Measurements from ENCODE around the gene MLXIP. TPM values are rescaled to one million over a fixed set of nuclear protein-coding genes. Genes with fewer than 3 reads are reported as not detected.

The MLXIP gene
- total and polyA plus RNA-seq, 2 of the 8 experiments (the other 6 are each of a cell fraction or from before 2014, with no cell fraction given), result 5.5 to 40.5 TPM

GRCh38 chr12:122194804-122195203 lies 116.2 kb downstream of the MLXIP start (continued):
- TF ChIP-seq CHD7 (IDR thresholded peaks at IDR 0.05; ENCODE audit: insufficient replicate concordance, low read length), result no peak
- TF ChIP-seq SP2 (IDR thresholded peaks at IDR 0.05; ENCODE audit: low read length), result no peak
- TF ChIP-seq TBP (IDR thresholded peaks at IDR 0.05; ENCODE audit: low read depth, low read length), result no peak
- TF ChIP-seq SIX5 (IDR thresholded peaks at IDR 0.05; ENCODE audit: low read depth, low read length), result no peak
- no peak for TF ChIP-seq TAF1 (IDR thresholded peaks at IDR 0.05; ENCODE audit: low read depth, low read length)
- no peak for TF ChIP-seq RBBP5 (IDR thresholded peaks at IDR 0.05; ENCODE audit: borderline replicate concordance, low read depth, low read length)
- no peak for TF ChIP-seq SAP30 (IDR thresholded peaks at IDR 0.05; ENCODE audit: insufficient read depth, insufficient replicate concordance, low read length)
- TF ChIP-seq CTCF (IDR thresholded peaks at IDR 0.05; ENCODE audit: control extremely low read depth in 1 of 3, insufficient read depth in 1 of 3, low read depth in 1 of 3, low read length in 3 of 3), result no peak
- TF ChIP-seq CBX5 (IDR thresholded peaks at IDR 0.05; ENCODE audit: low read depth, low read length), result no peak
- TF ChIP-seq CHD1 (IDR thresholded peaks at IDR 0.05; ENCODE audit: low read depth, low read length), result no peak
